ENCODE measurements around the gene NCAM1.

DNA sequence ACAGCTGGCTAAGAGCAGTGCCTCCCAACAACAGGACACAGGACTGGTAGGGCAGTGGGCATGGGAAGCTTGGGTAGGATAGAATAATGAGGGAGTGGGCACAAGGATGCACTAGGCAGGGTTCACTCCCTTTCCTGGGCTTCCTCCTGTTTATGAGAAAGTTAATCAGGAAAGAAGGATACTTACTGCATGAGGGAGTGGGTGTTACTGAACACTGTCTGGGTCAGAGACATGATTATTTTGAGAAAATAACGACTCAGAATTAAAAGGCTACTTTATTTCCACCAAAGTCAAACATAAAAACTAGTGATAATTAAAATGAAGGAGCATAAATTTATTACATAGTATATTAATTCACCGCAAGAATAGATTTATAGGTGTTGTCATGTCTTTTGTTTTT, 35.8 kb downstream of the NCAM1 start:
- no peak for TF ChIP-seq CTCF (IDR thresholded peaks at IDR 0.05)
- TF ChIP-seq POLR2A (IDR thresholded peaks at IDR 0.05), result no peak
- no peak for TF ChIP-seq EP300 (IDR thresholded peaks at IDR 0.05; ENCODE audit: low read depth)

All from transverse colon (tissue), 3 donors.